ENCODE results near the gene INCA1.

DNA sequence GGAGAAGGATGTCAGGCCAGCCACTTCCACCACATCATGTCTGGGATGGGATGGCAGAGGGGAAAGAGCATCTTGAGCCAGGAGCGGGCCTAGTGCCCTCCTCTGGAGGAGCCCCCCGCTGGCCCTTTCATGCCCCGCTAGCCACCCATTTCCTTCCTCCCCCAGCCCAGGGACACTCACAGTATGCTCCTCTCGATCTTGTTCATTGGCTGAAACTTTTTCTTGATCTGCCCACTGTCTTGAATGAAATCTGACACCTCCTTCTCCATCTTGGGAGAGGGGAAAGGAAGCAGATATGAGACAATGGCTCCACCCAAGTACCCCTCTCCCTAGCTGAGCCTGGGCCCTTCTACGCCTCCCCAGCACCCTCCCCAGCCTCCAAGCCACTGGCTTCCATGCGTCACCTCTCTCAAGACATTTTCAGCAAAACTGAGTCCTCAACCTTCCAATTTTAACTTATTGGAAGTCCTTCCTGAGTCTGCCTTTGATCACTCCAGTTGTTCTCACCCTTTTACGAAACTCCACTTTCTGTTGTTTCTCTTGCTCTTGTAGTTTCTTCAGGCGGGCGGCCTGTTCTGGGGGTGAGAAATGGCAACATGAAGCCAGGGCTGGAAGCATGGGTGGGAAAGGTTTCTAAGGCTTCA lies 36.9 kb downstream of the INCA1 start:
- TF ChIP-seq, protein P1, sequence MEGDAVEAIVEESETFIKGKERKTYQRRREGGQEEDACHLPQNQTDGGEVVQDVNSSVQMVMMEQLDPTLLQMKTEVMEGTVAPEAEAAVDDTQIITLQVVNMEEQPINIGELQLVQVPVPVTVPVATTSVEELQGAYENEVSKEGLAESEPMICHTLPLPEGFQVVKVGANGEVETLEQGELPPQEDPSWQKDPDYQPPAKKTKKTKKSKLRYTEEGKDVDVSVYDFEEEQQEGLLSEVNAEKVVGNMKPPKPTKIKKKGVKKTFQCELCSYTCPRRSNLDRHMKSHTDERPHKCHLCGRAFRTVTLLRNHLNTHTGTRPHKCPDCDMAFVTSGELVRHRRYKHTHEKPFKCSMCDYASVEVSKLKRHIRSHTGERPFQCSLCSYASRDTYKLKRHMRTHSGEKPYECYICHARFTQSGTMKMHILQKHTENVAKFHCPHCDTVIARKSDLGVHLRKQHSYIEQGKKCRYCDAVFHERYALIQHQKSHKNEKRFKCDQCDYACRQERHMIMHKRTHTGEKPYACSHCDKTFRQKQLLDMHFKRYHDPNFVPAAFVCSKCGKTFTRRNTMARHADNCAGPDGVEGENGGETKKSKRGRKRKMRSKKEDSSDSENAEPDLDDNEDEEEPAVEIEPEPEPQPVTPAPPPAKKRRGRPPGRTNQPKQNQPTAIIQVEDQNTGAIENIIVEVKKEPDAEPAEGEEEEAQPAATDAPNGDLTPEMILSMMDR (IDR thresholded peaks at IDR 0.05) = no peak
- no peak for TF ChIP-seq POLR2A (IDR thresholded peaks at IDR 0.05)

Measured in suprapubic skin (tissue), 3 donors.